K562 (cell line): ENCODE measurements around the gene PTPRM. TPM values are rescaled to one million over a fixed set of nuclear protein-coding genes. Genes with fewer than 3 reads are reported as not detected.

Source experiments
- ATAC-seq: fragments of 200-7000 bp; cut with Tn5 transposase; 3 replicates; pipeline ENCODE4 v1.9.1; 2020; ENCODE audit warnings: moderate library complexity
- BruUV-seq: library from RNA; stranded (reverse); fragments of 400-500 nt; replicated peaks from 2 replicates; lab custom pipeline; 2021; lab: Mats Ljungman, UMichigan
- CTCF ChIA-PET: fragments of 300-600 bp; formaldehyde crosslinking; extraction: SDS; loops from one replicate; lab custom pipeline; 2021; ENCODE audit warnings: low intra/inter-chr PET ratio; lab: Yijun Ruan, JAX
- POLR2A ChIA-PET: fragments of 300-600, 350-650 bp; sonication (Branson Sonifier 250); formaldehyde crosslinking; extraction: SDS; loops from one replicate; lab custom pipeline; 2021; ENCODE audit warnings: antibody characterized with exemption, inconsistent platforms; lab: Yijun Ruan, JAX
- DNase-seq, 4 experiments: peaks; one replicate each; pipeline versions ENCODE4 v3.0.0 to v3.0.0-alpha.2; 2011 to 2018; ENCODE audit warnings: low spot score in 3 of 4, mixed read lengths in 3 of 4; ENCODE audit errors: extremely low read depth in 1 of 4
- FAIRE-seq: peaks from 2 replicates; lab custom pipeline; 2011; peaks lifted over from hg19 to GRCh38; lab: Jason Lieb, UNC
- H2AFZ ChIP-seq: 2 replicates; pipeline ENCODE4 v1.6.0; 2011; ENCODE audit warnings: low read depth, low read length, control low read depth, inconsistent platforms
- H3K27ac ChIP-seq: fragments of 200-600 bp; 3 replicates; pipeline ENCODE4 v1.8.0; 2011; ENCODE audit warnings: low read depth, mild to moderate bottlenecking, control low read depth, inconsistent platforms, low read length, moderate library complexity, mixed read lengths; ENCODE audit errors: extremely low read depth
- H3K27me3 ChIP-seq, 2 experiments: fragments of 300-600 bp in 1 of 2; 2 replicates in 1 of 2; 3 replicates in 1 of 2; pipeline versions ENCODE4 v1.6.0 to v1.8.0; 2011; ENCODE audit warnings: inconsistent platforms in 2 of 2, low read length in 2 of 2, mild to moderate bottlenecking in 1 of 2, mixed read lengths in 1 of 2, moderate library complexity in 1 of 2; ENCODE audit not compliant: control insufficient read depth in 2 of 2, insufficient read depth in 2 of 2
- H3K36me3 ChIP-seq: fragments of 300-600 bp; 3 replicates; pipeline ENCODE4 v1.8.0; 2011; ENCODE audit warnings: mild to moderate bottlenecking, low read length, inconsistent platforms; ENCODE audit not compliant: control insufficient read depth, insufficient read depth
- H3K4me1 ChIP-seq, 2 experiments: fragments of 200-600 bp in 1 of 2; replicated peaks in 1 of 2; 2 replicates in 1 of 2; 3 replicates in 1 of 2; pipeline versions ENCODE4 v1.5.1 to v1.8.0; 2011; ENCODE audit warnings: inconsistent platforms in 2 of 2, low read length in 2 of 2, mild to moderate bottlenecking in 1 of 2, mixed read lengths in 1 of 2, moderate library complexity in 1 of 2; ENCODE audit not compliant: control insufficient read depth in 2 of 2, insufficient read depth in 2 of 2
- H3K4me2 ChIP-seq: 2 replicates; pipeline ENCODE4 v1.6.1; 2011; ENCODE audit warnings: low read length, control low read depth, inconsistent platforms, mixed read lengths; ENCODE audit not compliant: insufficient read depth
- H3K4me3 ChIP-seq: fragments of 200-600 bp; sonication (generic), shearing (Covaris generic); 2 replicates; pipeline ENCODE4 v1.5.1; 2016; ENCODE audit warnings: control low read depth, inconsistent platforms
- H3K79me2 ChIP-seq: fragments of 200-600 bp; 3 replicates; pipeline ENCODE4 v1.8.0; 2011; ENCODE audit warnings: low read length, inconsistent platforms; ENCODE audit not compliant: control insufficient read depth, insufficient read depth
- H3K9ac ChIP-seq, 2 experiments: 2 replicates each; pipeline versions ENCODE4 v1.6.0 to v1.6.1; 2011; ENCODE audit warnings: low read depth in 2 of 2, low read length in 2 of 2, control low read depth in 1 of 2, inconsistent platforms in 1 of 2, mild to moderate bottlenecking in 1 of 2, mixed read lengths in 1 of 2; ENCODE audit not compliant: insufficient read depth in 1 of 2
- H3K9me1 ChIP-seq: one replicate; pipeline ENCODE4 v1.6.0; 2011; ENCODE audit warnings: inconsistent platforms, mild to moderate bottlenecking, low read length, moderate library complexity; ENCODE audit not compliant: control insufficient read depth, insufficient read depth
- H3K9me3 ChIP-seq: replicated peaks from 2 replicates; pipeline ENCODE4 v1.5.1; 2011; ENCODE audit warnings: low read depth, low read length, inconsistent platforms; ENCODE audit not compliant: control insufficient read depth, insufficient read depth
- H4K20me1 ChIP-seq: replicated peaks from 2 replicates; pipeline ENCODE4 v1.6.1; 2011; ENCODE audit warnings: low read length, inconsistent platforms, mixed read lengths; ENCODE audit not compliant: control insufficient read depth, insufficient read depth
- CBFA2T2 ChIP-seq: fragments of 450-650 bp; conservative IDR thresholded peaks from 2 replicates; pipeline ENCODE4 v1.6.1; 2017; ENCODE audit warnings: mild to moderate bottlenecking
- CBFA2T3 ChIP-seq: fragments of 450-650 bp; IDR thresholded peaks from 2 replicates; pipeline ENCODE4 v1.6.1; 2017
- KAT7 ChIP-seq: sonication (generic); formaldehyde crosslinking; IDR thresholded peaks from 2 replicates; pipeline ENCODE4 v1.8.0; 2022; ENCODE audit warnings: missing genetic modification reagents, mild to moderate bottlenecking, borderline replicate concordance
- MEIS2 ChIP-seq: fragments of 450-650 bp; IDR thresholded peaks from 2 replicates; pipeline ENCODE4 v1.6.1; 2014; ENCODE audit warnings: mild to moderate bottlenecking; ENCODE audit not compliant: partially characterized antibody
- RB1 ChIP-seq: fragments of 450-650 bp; IDR thresholded peaks from 2 replicates; pipeline ENCODE4 v1.6.1; 2017; ENCODE audit warnings: low read depth, mild to moderate bottlenecking
- RCOR1 ChIP-seq, 2 experiments: IDR thresholded peaks; 2 replicates each; pipeline ENCODE4 v1.6.1; 2012; ENCODE audit warnings: low read depth in 2 of 2, low read length in 2 of 2, borderline replicate concordance in 1 of 2, improper control_type of control experiment in 1 of 2
- SRSF7 ChIP-seq: fragments of 200-400 bp; formaldehyde crosslinking; optimal IDR thresholded peaks from 2 replicates; pipeline ENCODE3; 2017; ENCODE audit warnings: mild to moderate bottlenecking, low read depth, low read length
- TAF9B ChIP-seq: fragments of 450-650 bp; IDR thresholded peaks from 2 replicates; pipeline ENCODE4 v1.6.1; 2018; ENCODE audit warnings: mild to moderate bottlenecking; ENCODE audit not compliant: partially characterized antibody
- ZNF24 ChIP-seq: fragments of 450-650 bp; IDR thresholded peaks from 2 replicates; pipeline ENCODE4 v1.6.1; 2016
- ZNF551 ChIP-seq: fragments of 250-450 bp; sonication (Bioruptor Pico); IDR thresholded peaks from 2 replicates; pipeline ENCODE4 v1.5.0; 2021; ENCODE audit warnings: mild to moderate bottlenecking, moderate library complexity
- WGBS: fragments of 100-300 bp; shearing (Covaris generic); methylation state at CpG from one replicate; pipeline ENCODE4 v1.1.6; 2016; ENCODE audit warnings: low coverage, mixed read lengths; ENCODE audit not compliant: insufficient coverage; ENCODE audit errors: missing lambda C conversion rate; 5-methylcytosine and 5-hydroxymethylcytosine counted together
- in situ Hi-C: fragments of 300-500 bp; cut with MboI; formaldehyde crosslinking; loops from 4 replicates; pipeline ENCODE4 v1.15.0; 2018; ENCODE audit warnings: inconsistent platforms, mixed read lengths
- intact Hi-C: fragments of 100-400 bp; cut with micrococcal nuclease; formaldehyde crosslinking; loops from 2 replicates; pipeline ENCODE4 v1.14.2; 2022
- polyA plus RNA-seq, 8 experiments: library from polyadenylated mRNA; depleted of rRNA in 4 of 8; stranded (reverse) in 5 of 8; unstranded in 3 of 8; fragments of >200 nt; fragmentation: Nextera tagmentation in 2 of 8; fragmentation: Illumina TruSeq in 1 of 8; extraction: Ambion mirVana in 2 of 8; extraction: Trizol in 1 of 8; gene quantifications; 2 replicates each; pipeline versions ENCODE4 v1.2.1 to v1.2.3, GENCODE V29; 2011 to 2014; ENCODE audit warnings: inconsistent platforms in 1 of 8, missing spikeins in 1 of 8
- total RNA-seq, 7 experiments: library from RNA; depleted of rRNA in 6 of 7; stranded (reverse); fragments of >200 nt in 6 of 7; fragmentation: Illumina TruSeq in 2 of 7; extraction: Trizol in 2 of 7; gene quantifications; 2 replicates each; pipeline versions ENCODE4 v1.2.1 to v1.2.3, GENCODE V29; 2011 to 2021; ENCODE audit warnings: low replicate concordance in 1 of 7
- TF ChIP-seq, protein P1 (sequence below): fragments of 450-650 bp; formaldehyde crosslinking; IDR thresholded peaks from 2 replicates; pipeline ENCODE4 v1.4.0; 2022; ENCODE audit warnings: mild to moderate bottlenecking, moderate library complexity
- TF ChIP-seq, protein P2 (sequence below): IDR thresholded peaks from 3 replicates; pipeline ENCODE4 v1.6.1; 2011; ENCODE audit warnings: borderline replicate concordance, mild to moderate bottlenecking, moderate library complexity; ENCODE audit not compliant: insufficient read length; ENCODE audit errors: extremely low read depth
- TF ChIP-seq, protein P3 (sequence below): fragments of 150-350 bp; conservative IDR thresholded peaks from 2 replicates; pipeline ENCODE4 v1.6.1; 2014; ENCODE audit warnings: low read length
- TF ChIP-seq, protein P4 (sequence below): fragments of 250-450 bp; sonication (Bioruptor Pico); IDR thresholded peaks from 2 replicates; pipeline ENCODE4 v1.8.0; 2021; ENCODE audit warnings: mild to moderate bottlenecking, moderate library complexity

PTPRM gene
- total and polyA plus RNA-seq, 9 of the 15 experiments (the other 6 are each of a cell fraction or from before 2014, with no cell fraction given): 0.03 to 0.16 (median 0.08) TPM; not detected in 3

DNA sequence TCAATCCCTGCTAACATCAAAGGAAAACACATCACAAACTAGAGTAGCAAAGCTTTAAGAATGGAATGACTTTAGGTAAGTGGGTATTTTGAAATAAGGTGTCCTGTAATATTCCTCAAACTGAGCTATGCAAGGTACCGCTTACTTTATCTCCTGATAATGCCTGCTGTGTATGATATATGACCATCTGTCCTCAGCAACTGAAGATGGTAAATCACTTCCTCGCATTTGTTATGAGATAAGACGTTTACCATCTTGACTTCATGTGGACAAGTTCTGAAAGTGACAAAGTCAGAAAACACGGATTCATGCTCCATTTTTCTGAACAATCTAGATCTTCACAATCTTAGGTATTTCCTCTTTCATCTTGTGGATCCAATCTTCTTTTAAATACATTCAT, 49.3 kb upstream of the PTPRM start:
- no peaks in the 10 kb centered on the region for H3K9me3 ChIP-seq
- H3K4me1 ChIP-seq: no peaks in the 10 kb centered on the region
- ChIA-PET POLR2A (no interaction called here), CTCF (no interaction called here)
- no peak overlapping the region for H3K9ac ChIP-seq
- in situ Hi-C loops: no loop called here
- intact Hi-C loops: no loop called here
- FAIRE-seq (no peak), ATAC-seq (no peak), DNase-seq (no peak)
- H3K36me3 ChIP-seq: no peaks in the 10 kb centered on the region
- H4K20me1 ChIP-seq: 0 out of 2 replicates have a peak, but pooled peaks cover 2% of the 10 kb centered on the region
- H2AFZ ChIP-seq: no peak overlapping the region
- BruUV-seq: no TSS peak
- H3K79me2 ChIP-seq: no peaks in the 10 kb centered on the region
- H3K4me2 ChIP-seq: no peak overlapping the region
- WGBS: 1% methylated on average over 4 of the region's 4 CpGs
- peaks cover 0 to 9% of the 10 kb centered on the region in 2 experiments; a peak in 3 of 5 replicates for H3K27me3 ChIP-seq
- no peaks in the 10 kb centered on the region for H3K9me1 ChIP-seq
- no peak overlapping the region for H3K4me3 ChIP-seq
- no peak overlapping the region for H3K27ac ChIP-seq
- TF ChIP-seq CBFA2T2: 0 out of 2 replicates have a peak, but pooled peaks have one; percentile 20
- TF ChIP-seq, protein P1, sequence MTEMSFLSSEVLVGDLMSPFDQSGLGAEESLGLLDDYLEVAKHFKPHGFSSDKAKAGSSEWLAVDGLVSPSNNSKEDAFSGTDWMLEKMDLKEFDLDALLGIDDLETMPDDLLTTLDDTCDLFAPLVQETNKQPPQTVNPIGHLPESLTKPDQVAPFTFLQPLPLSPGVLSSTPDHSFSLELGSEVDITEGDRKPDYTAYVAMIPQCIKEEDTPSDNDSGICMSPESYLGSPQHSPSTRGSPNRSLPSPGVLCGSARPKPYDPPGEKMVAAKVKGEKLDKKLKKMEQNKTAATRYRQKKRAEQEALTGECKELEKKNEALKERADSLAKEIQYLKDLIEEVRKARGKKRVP (CRISPR knock-in tag): no peak
- TF ChIP-seq, protein P2, sequence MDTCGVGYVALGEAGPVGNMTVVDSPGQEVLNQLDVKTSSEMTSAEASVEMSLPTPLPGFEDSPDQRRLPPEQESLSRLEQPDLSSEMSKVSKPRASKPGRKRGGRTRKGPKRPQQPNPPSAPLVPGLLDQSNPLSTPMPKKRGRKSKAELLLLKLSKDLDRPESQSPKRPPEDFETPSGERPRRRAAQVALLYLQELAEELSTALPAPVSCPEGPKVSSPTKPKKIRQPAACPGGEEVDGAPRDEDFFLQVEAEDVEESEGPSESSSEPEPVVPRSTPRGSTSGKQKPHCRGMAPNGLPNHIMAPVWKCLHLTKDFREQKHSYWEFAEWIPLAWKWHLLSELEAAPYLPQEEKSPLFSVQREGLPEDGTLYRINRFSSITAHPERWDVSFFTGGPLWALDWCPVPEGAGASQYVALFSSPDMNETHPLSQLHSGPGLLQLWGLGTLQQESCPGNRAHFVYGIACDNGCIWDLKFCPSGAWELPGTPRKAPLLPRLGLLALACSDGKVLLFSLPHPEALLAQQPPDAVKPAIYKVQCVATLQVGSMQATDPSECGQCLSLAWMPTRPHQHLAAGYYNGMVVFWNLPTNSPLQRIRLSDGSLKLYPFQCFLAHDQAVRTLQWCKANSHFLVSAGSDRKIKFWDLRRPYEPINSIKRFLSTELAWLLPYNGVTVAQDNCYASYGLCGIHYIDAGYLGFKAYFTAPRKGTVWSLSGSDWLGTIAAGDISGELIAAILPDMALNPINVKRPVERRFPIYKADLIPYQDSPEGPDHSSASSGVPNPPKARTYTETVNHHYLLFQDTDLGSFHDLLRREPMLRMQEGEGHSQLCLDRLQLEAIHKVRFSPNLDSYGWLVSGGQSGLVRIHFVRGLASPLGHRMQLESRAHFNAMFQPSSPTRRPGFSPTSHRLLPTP: no peak
- TF ChIP-seq, protein P3, sequence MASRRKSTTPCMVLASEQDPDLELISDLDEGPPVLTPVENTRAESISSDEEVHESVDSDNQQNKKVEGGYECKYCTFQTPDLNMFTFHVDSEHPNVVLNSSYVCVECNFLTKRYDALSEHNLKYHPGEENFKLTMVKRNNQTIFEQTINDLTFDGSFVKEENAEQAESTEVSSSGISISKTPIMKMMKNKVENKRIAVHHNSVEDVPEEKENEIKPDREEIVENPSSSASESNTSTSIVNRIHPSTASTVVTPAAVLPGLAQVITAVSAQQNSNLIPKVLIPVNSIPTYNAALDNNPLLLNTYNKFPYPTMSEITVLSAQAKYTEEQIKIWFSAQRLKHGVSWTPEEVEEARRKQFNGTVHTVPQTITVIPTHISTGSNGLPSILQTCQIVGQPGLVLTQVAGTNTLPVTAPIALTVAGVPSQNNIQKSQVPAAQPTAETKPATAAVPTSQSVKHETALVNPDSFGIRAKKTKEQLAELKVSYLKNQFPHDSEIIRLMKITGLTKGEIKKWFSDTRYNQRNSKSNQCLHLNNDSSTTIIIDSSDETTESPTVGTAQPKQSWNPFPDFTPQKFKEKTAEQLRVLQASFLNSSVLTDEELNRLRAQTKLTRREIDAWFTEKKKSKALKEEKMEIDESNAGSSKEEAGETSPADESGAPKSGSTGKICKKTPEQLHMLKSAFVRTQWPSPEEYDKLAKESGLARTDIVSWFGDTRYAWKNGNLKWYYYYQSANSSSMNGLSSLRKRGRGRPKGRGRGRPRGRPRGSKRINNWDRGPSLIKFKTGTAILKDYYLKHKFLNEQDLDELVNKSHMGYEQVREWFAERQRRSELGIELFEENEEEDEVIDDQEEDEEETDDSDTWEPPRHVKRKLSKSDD: no peak
- TF ChIP-seq ZNF24: no peak
- no peak for TF ChIP-seq ZNF551 (CRISPR knock-in tag)
- TF ChIP-seq RCOR1 (IDR thresholded peaks at IDR 0.05; ENCODE audit: borderline replicate concordance in 1 of 2, low read depth in 2 of 2, low read length in 2 of 2): peak in 1 of 2 experiments; percentile 18; a peak in 1 of 4 replicates
- TF ChIP-seq SRSF7: no peak
- TF ChIP-seq KAT7 (CRISPR knock-in tag): no peak
- TF ChIP-seq, protein P4, sequence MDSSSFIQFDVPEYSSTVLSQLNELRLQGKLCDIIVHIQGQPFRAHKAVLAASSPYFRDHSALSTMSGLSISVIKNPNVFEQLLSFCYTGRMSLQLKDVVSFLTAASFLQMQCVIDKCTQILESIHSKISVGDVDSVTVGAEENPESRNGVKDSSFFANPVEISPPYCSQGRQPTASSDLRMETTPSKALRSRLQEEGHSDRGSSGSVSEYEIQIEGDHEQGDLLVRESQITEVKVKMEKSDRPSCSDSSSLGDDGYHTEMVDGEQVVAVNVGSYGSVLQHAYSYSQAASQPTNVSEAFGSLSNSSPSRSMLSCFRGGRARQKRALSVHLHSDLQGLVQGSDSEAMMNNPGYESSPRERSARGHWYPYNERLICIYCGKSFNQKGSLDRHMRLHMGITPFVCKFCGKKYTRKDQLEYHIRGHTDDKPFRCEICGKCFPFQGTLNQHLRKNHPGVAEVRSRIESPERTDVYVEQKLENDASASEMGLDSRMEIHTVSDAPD: no peak
- TF ChIP-seq MEIS2: peak; percentile 49
- no peak for TF ChIP-seq TAF9B
- TF ChIP-seq CBFA2T3: peak; percentile 65
- TF ChIP-seq RB1: no peak
